IMR-90 (cell line): ENCODE results near the gene DHRS3.
"Not testable (repeated sequence)": the region's sequence is repeated elsewhere in the genome, so short reads cannot be mapped to it uniquely, and the experiment has no call there.

ENCODE experiments used
- BHLHE40 ChIP-seq: fragments of 150-350 bp; IDR thresholded peaks from 2 replicates; pipeline ENCODE4 v1.6.1; 2016; ENCODE audit warnings: mild to moderate bottlenecking, low read depth, low read length
- CEBPB ChIP-seq: IDR thresholded peaks from 2 replicates; pipeline ENCODE4 v1.6.1; 2012; ENCODE audit warnings: low read depth, low read length, improper control_type of control experiment
- CHD1 ChIP-seq: IDR thresholded peaks from 2 replicates; pipeline ENCODE4 v1.6.1; 2012; ENCODE audit warnings: low read depth, low read length, improper control_type of control experiment
- FOS ChIP-seq: fragments of 150-350 bp; IDR thresholded peaks from 2 replicates; pipeline ENCODE4 v1.6.1; 2016; ENCODE audit warnings: low read depth, low read length
- MAFK ChIP-seq: IDR thresholded peaks from 2 replicates; pipeline ENCODE4 v1.6.1; 2012; ENCODE audit warnings: low read depth, low read length, improper control_type of control experiment
- MAZ ChIP-seq: IDR thresholded peaks from 2 replicates; pipeline ENCODE4 v1.6.1; 2012; ENCODE audit warnings: low read depth, mild to moderate bottlenecking, low read length, improper control_type of control experiment, moderate library complexity, borderline replicate concordance
- MXI1 ChIP-seq: IDR thresholded peaks from 2 replicates; pipeline ENCODE4 v1.6.1; 2012; ENCODE audit warnings: low read depth, mild to moderate bottlenecking, low read length, moderate library complexity, borderline replicate concordance
- POLR2A ChIP-seq: IDR thresholded peaks from 2 replicates; pipeline ENCODE4 v1.6.1; 2012; ENCODE audit warnings: mild to moderate bottlenecking, low read depth, low read length
- RAD21 ChIP-seq: IDR thresholded peaks from 2 replicates; pipeline ENCODE4 v1.6.1; 2012; ENCODE audit warnings: low read length, improper control_type of control experiment
- RCOR1 ChIP-seq: IDR thresholded peaks from 2 replicates; pipeline ENCODE4 v1.6.1; 2012; ENCODE audit warnings: mild to moderate bottlenecking, low read length, improper control_type of control experiment; ENCODE audit not compliant: insufficient replicate concordance
- TF ChIP-seq, protein P1 (sequence below): conservative IDR thresholded peaks from 2 replicates; pipeline ENCODE4 v1.5.1; 2012; ENCODE audit warnings: mild to moderate bottlenecking, low read depth, low read length, improper control_type of control experiment
- TF ChIP-seq, protein P2 (sequence below): fragments of 150-350 bp; IDR thresholded peaks from 2 replicates; pipeline ENCODE4 v1.6.1; 2016; ENCODE audit warnings: low read depth, mild to moderate bottlenecking, low read length, moderate library complexity, borderline replicate concordance
- TF ChIP-seq, protein P3 (sequence below): fragments of 150-350 bp; IDR thresholded peaks from 2 replicates; pipeline ENCODE4 v1.6.1; 2017; ENCODE audit warnings: mild to moderate bottlenecking, antibody characterized with exemption, low read length, low read depth

DNA sequence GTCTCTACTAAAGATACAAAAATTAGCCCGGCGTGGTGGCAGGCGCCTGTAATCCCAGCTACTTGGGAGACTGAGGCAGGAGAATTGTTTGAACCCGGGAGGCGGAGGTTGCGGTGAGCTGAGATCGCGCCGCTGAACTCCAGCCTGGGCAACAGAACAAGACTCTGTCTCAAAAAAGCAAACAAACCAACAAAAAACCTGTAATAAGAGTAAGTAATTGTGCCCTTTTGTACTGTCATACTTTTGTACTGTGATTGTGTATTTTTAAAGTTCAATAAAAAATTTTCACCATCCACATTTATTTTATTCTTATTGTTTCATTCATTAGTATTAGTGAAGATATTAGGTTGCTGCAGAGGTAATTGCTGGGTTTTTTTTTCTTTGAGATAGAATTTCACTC, 95.2 kb downstream of the DHRS3 start:
- TF ChIP-seq CEBPB, RAD21, POLR2A, BHLHE40, MXI1, RCOR1, MAZ, FOS, MAFK, CHD1: not testable (repeated sequence)
- TF ChIP-seq, protein P1, sequence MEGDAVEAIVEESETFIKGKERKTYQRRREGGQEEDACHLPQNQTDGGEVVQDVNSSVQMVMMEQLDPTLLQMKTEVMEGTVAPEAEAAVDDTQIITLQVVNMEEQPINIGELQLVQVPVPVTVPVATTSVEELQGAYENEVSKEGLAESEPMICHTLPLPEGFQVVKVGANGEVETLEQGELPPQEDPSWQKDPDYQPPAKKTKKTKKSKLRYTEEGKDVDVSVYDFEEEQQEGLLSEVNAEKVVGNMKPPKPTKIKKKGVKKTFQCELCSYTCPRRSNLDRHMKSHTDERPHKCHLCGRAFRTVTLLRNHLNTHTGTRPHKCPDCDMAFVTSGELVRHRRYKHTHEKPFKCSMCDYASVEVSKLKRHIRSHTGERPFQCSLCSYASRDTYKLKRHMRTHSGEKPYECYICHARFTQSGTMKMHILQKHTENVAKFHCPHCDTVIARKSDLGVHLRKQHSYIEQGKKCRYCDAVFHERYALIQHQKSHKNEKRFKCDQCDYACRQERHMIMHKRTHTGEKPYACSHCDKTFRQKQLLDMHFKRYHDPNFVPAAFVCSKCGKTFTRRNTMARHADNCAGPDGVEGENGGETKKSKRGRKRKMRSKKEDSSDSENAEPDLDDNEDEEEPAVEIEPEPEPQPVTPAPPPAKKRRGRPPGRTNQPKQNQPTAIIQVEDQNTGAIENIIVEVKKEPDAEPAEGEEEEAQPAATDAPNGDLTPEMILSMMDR = not testable (repeated sequence)
- TF ChIP-seq, protein P2, sequence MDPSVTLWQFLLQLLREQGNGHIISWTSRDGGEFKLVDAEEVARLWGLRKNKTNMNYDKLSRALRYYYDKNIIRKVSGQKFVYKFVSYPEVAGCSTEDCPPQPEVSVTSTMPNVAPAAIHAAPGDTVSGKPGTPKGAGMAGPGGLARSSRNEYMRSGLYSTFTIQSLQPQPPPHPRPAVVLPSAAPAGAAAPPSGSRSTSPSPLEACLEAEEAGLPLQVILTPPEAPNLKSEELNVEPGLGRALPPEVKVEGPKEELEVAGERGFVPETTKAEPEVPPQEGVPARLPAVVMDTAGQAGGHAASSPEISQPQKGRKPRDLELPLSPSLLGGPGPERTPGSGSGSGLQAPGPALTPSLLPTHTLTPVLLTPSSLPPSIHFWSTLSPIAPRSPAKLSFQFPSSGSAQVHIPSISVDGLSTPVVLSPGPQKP = not testable (repeated sequence)
- TF ChIP-seq, protein P3, sequence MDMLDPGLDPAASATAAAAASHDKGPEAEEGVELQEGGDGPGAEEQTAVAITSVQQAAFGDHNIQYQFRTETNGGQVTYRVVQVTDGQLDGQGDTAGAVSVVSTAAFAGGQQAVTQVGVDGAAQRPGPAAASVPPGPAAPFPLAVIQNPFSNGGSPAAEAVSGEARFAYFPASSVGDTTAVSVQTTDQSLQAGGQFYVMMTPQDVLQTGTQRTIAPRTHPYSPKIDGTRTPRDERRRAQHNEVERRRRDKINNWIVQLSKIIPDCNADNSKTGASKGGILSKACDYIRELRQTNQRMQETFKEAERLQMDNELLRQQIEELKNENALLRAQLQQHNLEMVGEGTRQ = not testable (repeated sequence)
